Small intestine (tissue), 7 donors: ENCODE data around the gene ARF4. TPM values are rescaled to one million over a fixed set of nuclear protein-coding genes. Genes with fewer than 3 reads are reported as not detected.
A peak's percentile ranks its signal among the peaks of the same experiment; 100 is the strongest.
"Not testable (repeated sequence)": the region's sequence is repeated elsewhere in the genome, so short reads cannot be mapped to it uniquely, and the experiment has no call there.

Experiments used
- DNase-seq, 2 donors: peaks; one replicate each; pipeline versions ENCODE4 v3.0.0 to v3.0.0-alpha.2; 2013
- FAIRE-seq: peaks from 2 replicates; lab custom pipeline; 2012; peaks lifted over from hg19 to GRCh38; lab: Jason Lieb, UNC
- H3K27ac ChIP-seq, 3 donors: one replicate each; pipeline ENCODE4 v1.5.1; 2013; ENCODE audit warnings: low read length in 2 of 3, mild to moderate bottlenecking in 2 of 3, control low read depth in 1 of 3, inconsistent platforms in 1 of 3, low read depth in 1 of 3, moderate library complexity in 1 of 3
- H3K27me3 ChIP-seq, 3 donors: one replicate each; pipeline ENCODE4 v1.6.1; 2013; ENCODE audit warnings: low read length in 3 of 3, inconsistent platforms in 1 of 3; ENCODE audit not compliant: control insufficient read depth in 3 of 3, insufficient read depth in 3 of 3
- H3K36me3 ChIP-seq, 3 donors: one replicate each; pipeline ENCODE4 v1.6.1; 2013; ENCODE audit warnings: low read length in 3 of 3, inconsistent platforms in 1 of 3, low read depth in 1 of 3, mild to moderate bottlenecking in 1 of 3, moderate library complexity in 1 of 3; ENCODE audit not compliant: control insufficient read depth in 3 of 3, insufficient read depth in 2 of 3
- H3K4me1 ChIP-seq, 3 donors: one replicate each; pipeline ENCODE4 v1.6.1; 2013; ENCODE audit warnings: low read length in 2 of 3, inconsistent platforms in 1 of 3, low read depth in 1 of 3, mild to moderate bottlenecking in 1 of 3, moderate library complexity in 1 of 3; ENCODE audit not compliant: control insufficient read depth in 3 of 3, insufficient read depth in 2 of 3
- H3K4me3 ChIP-seq, 3 donors: one replicate each; pipeline ENCODE4 v1.5.1; 2013; ENCODE audit warnings: low read length in 3 of 3, control low read depth in 1 of 3, inconsistent platforms in 1 of 3, low read depth in 1 of 3, mild to moderate bottlenecking in 1 of 3, moderate library complexity in 1 of 3
- H3K9me3 ChIP-seq, 2 donors: one replicate each; pipeline ENCODE4 v1.6.1; 2013; ENCODE audit warnings: low read depth in 1 of 2, low read length in 1 of 2; ENCODE audit not compliant: control insufficient read depth in 2 of 2, insufficient read depth in 1 of 2
- WGBS, 3 donors: extraction: QIAGEN DNeasy Blood & Tissue Kit; methylation state at CpG; one replicate each; pipeline ENCODE4 v1.1.7; 2013; 5-methylcytosine and 5-hydroxymethylcytosine counted together
- polyA plus RNA-seq, 4 donors: library from polyadenylated mRNA; stranded (reverse) in 3 of 4; unstranded in 1 of 4; fragments of 200-250 nt in 3 of 4; fragments of 120-200 nt in 1 of 4; gene quantifications; one replicate each; pipeline versions ENCODE4 v1.2.1 to v1.2.3, GENCODE V29; 2013
- donor health status: healthy with polysubstance abuse.
- donor health status: control.
- donor health status: control.
- donor health status: Bipolar disorder and iron deficiency.
- donor health status: healthy.

ARF4 gene
- polyA plus RNA-seq, 4 donors = 157 to 200 (median 174) TPM

- Histone ChIP-seq H3K27me3 (no peaks in the 10 kb centered on the region), H3K4me1 (no peaks in the 10 kb centered on the region), H3K9me3 (peaks cover 0 to 4% of the 10 kb centered on the region in 2 donors), H3K27ac (no peak overlapping the region), H3K36me3 (peaks cover 0 to 22% (median 1%) of the 10 kb centered on the region in 3 donors), H3K4me3 (no peak overlapping the region)
- DNase-seq (no peak), FAIRE-seq (no peak)
These were observed 25.2 kb upstream of the ARF4 start for GRCh38 chr3:57622362-57622761.

GRCh38 chr3:57617739-57618138 is 20.6 kb upstream of the ARF4 start:
- FAIRE-seq (no peak), DNase-seq (no peak)
- Histone ChIP-seq H3K4me1 (no peaks in the 10 kb centered on the region), H3K27me3 (no peaks in the 10 kb centered on the region), H3K36me3 (peaks cover 0 to 3% (median 0%) of the 10 kb centered on the region in 3 donors), H3K9me3 (peaks cover 0 to 4% of the 10 kb centered on the region in 2 donors), H3K4me3 (no peak overlapping the region), H3K27ac (no peak overlapping the region)
- WGBS, 3 donors = 97 to 99% (median 99%) methylated on average over 3 of the region's 3 CpGs

- Histone ChIP-seq H3K9me3 (peaks cover 0 to 7% of the 10 kb centered on the region in 2 donors), H3K27me3 (no peaks in the 10 kb centered on the region), H3K27ac (no peak overlapping the region), H3K4me3 (no peak overlapping the region), H3K4me1 (no peaks in the 10 kb centered on the region), H3K36me3 (peaks cover 0 to 3% (median 0%) of the 10 kb centered on the region in 3 donors)
- FAIRE-seq (no peak), DNase-seq (no peak)
- 56 to 93% (median 78%) methylated on average over 3 of the region's 3 CpGs for WGBS, 3 donors
These were observed 19.1 kb upstream of the ARF4 start for GRCh38 chr3:57616233-57616632.

GRCh38 chr3:57611870-57612269 is 14.7 kb upstream of the ARF4 start:
- DNase-seq, H3K4me3 ChIP-seq, FAIRE-seq, H3K9me3 ChIP-seq, H3K36me3 ChIP-seq, H3K27me3 ChIP-seq, H3K27ac ChIP-seq, H3K4me1 ChIP-seq: not testable (repeated sequence)
- WGBS, 3 donors = 96 to 98% (median 98%) methylated on average over 5 of the region's 5 CpGs

- peaks cover 0 to 7% (median 0%) of the 10 kb centered on the region in 3 donors for H3K4me1 ChIP-seq
- no peak overlapping the region for H3K27ac ChIP-seq
- H3K27me3 ChIP-seq = no peaks in the 10 kb centered on the region
- H3K36me3 ChIP-seq = peaks cover 0 to 2% (median 0%) of the 10 kb centered on the region in 3 donors
- FAIRE-seq = peak; percentile 33
- H3K4me3 ChIP-seq = no peak overlapping the region
- DNase-seq = no peak
- peaks cover 0 to 16% of the 10 kb centered on the region in 2 donors for H3K9me3 ChIP-seq
These were observed 8.5 kb upstream of the ARF4 start for GRCh38 chr3:57605683-57606082.

- 27 to 59% (median 29%) methylated on average over 2 of the region's 2 CpGs for WGBS, 3 donors
- no peaks in the 10 kb centered on the region for H3K27me3 ChIP-seq
- DNase-seq = peak in 1 of 2 donors; percentile 65
- no peak overlapping the region for H3K27ac ChIP-seq
- H3K4me1 ChIP-seq = peaks cover 0 to 7% (median 0%) of the 10 kb centered on the region in 3 donors
- FAIRE-seq = no peak
- peaks cover 0 to 2% (median 0%) of the 10 kb centered on the region in 3 donors for H3K36me3 ChIP-seq
- H3K4me3 ChIP-seq = no peak overlapping the region
- peaks cover 0 to 16% of the 10 kb centered on the region in 2 donors for H3K9me3 ChIP-seq
These were observed 7.8 kb upstream of the ARF4 start for GRCh38 chr3:57604971-57605370.

- Histone ChIP-seq H3K27ac (no peak overlapping the region), H3K9me3 (peaks cover 0 to 9% of the 10 kb centered on the region in 2 donors), H3K4me3 (no peak overlapping the region), H3K27me3 (no peaks in the 10 kb centered on the region), H3K36me3 (peaks cover 0 to 3% (median 0%) of the 10 kb centered on the region in 3 donors), H3K4me1 (peaks cover 0 to 18% (median 0%) of the 10 kb centered on the region in 3 donors)
- FAIRE-seq (no peak), DNase-seq (no peak)
- 91 to 100% (median 97%) methylated on average over 2 of the region's 2 CpGs for WGBS, 3 donors
These were observed 3.1 kb upstream of the ARF4 start for GRCh38 chr3:57600195-57600594.

- FAIRE-seq = no peak
- Histone ChIP-seq H3K4me1 (peaks cover 0 to 18% (median 2%) of the 10 kb centered on the region in 3 donors), H3K4me3 (peak overlapping the region; percentile 22 to 63 (median 44)), H3K27ac (peak overlapping the region; percentile 79 to 100 (median 96)), H3K36me3 (peaks cover 0 to 5% (median 0%) of the 10 kb centered on the region in 3 donors), H3K9me3 (no peaks in the 10 kb centered on the region), H3K27me3 (no peaks in the 10 kb centered on the region)
- WGBS, 3 donors = 50 to 53% (median 52%) methylated on average over 5 of the region's 5 CpGs
- DNase-seq = peak in 1 of 2 donors; percentile 32
These were observed 1.7 kb upstream of the ARF4 start for GRCh38 chr3:57598765-57599360.
